ENCODE measurements around the gene SLFN14. TPM values are rescaled to one million over a fixed set of nuclear protein-coding genes. Genes with fewer than 3 reads are reported as not detected.
"Not testable (repeated sequence)": the region's sequence is repeated elsewhere in the genome, so short reads cannot be mapped to it uniquely, and the experiment has no call there.

Gene SLFN14
- total RNA-seq, 4 donors from 2014 or later = not detected

DNA sequence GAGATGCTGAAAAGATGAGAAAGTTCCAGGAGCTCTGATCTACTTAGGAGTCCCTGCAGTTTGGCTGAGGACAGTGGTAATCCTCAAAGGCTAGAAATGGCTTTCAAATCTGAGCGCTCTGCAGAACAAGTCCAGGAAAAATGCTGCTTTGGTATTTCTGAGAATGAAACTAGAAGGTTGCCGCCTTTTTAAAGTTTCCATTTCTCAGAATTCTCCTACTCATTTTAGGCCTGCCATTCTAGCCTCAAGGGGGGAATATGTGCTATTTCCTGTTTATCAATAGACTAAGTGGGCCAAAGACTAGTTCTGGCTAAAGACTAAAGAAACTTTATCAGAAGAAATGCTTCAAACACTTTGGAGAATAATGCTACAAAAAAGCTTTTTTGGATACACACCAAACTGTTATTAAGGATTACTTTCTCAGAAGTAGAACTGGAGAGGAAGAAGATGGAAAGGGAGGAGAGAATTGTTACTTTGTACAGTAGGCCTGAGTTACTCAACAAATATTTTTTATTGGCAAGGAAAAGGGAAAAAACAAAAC lies 22.9 kb downstream of the SLFN14 start, which contains the start of gene SLFN12L:
SLFN12L (minus strand) TSS at position 78 of the 541 bp plus-strand sequence. CDS start 15,314 bp downstream, outside the sequence.
- no peak for DNase-seq (ENCODE audit: low spot score)
- no peak for TF ChIP-seq CTCF (IDR thresholded peaks at IDR 0.05)
- peak; percentile 20 for ATAC-seq (ENCODE audit: low FRiP score)

DNA sequence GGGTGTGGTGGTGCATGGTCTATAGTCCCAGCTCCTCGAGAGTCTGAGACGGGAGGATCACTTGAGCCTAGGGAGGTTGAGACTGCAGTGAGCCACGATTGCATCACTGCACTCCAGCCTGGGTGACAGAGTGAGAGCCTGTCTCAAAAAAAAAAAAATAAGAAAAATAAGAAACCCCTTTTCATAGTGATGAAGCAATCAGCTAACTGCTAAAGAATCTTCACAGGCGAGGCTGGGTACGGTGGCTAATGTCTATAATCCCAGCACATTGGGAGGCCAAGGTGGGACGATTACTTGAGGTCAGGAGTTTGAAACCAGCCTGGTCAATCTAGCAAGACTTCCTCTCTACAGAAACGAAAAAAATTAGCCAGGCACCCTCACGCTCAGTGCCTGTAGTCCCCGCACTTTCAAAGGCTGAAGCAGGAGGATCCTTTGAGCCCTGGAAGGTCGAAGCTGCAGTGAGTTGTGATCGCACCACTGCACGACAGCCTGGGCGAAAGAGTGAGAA lies 23.9 kb downstream of the SLFN14 start:
- DNase-seq (ENCODE audit: low spot score) (no peak), ATAC-seq (ENCODE audit: low FRiP score) (no peak)
- TF ChIP-seq CTCF (IDR thresholded peaks at IDR 0.05) = no peak

- ATAC-seq (ENCODE audit: low FRiP score); DNase-seq (ENCODE audit: low spot score): not testable (repeated sequence)
Observed at GRCh38 chr17:35535406-35535805, 25.2 kb downstream of the SLFN14 start.

DNA sequence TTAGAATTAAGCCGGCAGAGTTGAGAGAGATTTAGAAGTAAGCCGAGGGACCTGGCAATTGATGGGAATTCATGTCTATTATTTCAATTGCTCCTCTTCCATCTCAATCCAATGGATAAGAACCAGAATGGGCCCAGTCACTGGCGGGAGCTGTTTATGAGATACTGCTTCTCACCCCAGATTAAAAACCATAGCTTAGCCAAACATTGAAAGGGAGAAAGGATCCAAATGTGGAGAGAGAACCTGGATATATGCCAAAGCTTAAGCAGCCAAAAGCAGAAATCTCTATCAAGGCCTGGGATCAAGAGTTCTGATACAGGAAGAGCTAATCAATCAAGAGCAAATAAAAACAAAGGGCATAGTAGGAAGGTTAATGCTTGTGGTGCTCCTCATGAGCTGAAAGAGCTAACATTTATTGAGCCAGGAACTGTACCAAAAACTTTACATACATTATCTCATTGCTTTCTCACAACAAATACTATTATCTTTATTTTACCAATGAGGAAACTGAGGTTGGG lies 26.0 kb downstream of the SLFN14 start:
- ATAC-seq (ENCODE audit: low FRiP score) = no peak
- TF ChIP-seq CTCF (IDR thresholded peaks at IDR 0.05) = no peak
- DNase-seq (ENCODE audit: low spot score) = no peak

GRCh38 chr17:35531160-35531559 lies 29.5 kb downstream of the SLFN14 start:
- no peak for DNase-seq (ENCODE audit: low spot score)
- ATAC-seq (ENCODE audit: low FRiP score) = no peak
- no peak for TF ChIP-seq CTCF (IDR thresholded peaks at IDR 0.05)

GRCh38 chr17:35529866-35530265 lies 30.8 kb downstream of the SLFN14 start:
- DNase-seq (ENCODE audit: low spot score) (no peak), ATAC-seq (ENCODE audit: low FRiP score) (no peak)
- TF ChIP-seq CTCF (IDR thresholded peaks at IDR 0.05) = no peak

DNA sequence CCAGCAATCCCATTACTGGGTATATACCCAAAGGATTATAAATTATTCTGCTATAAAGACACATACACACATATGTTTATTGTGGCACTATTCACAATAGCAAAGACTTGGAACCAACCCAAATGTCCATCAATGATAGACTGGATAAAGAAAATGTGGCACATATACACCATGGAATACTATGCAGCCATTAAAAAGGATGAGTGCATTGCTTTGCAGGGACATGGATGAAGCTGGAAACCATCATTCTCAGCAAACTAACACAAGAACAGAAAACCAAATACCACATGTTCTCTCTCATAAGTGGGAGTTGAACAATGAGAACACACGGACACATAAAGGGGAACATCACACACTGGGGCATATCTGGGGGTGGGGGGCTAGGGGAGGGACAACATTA lies 31.3 kb downstream of the SLFN14 start:
- ATAC-seq (ENCODE audit: low FRiP score); DNase-seq (ENCODE audit: low spot score): not testable (repeated sequence)

- DNase-seq (ENCODE audit: low spot score) (no peak), ATAC-seq (ENCODE audit: low FRiP score) (no peak)
- TF ChIP-seq CTCF (IDR thresholded peaks at IDR 0.05) = no peak
Observed at GRCh38 chr17:35523296-35523695, 37.3 kb downstream of the SLFN14 start.

- DNase-seq (ENCODE audit: low spot score); ATAC-seq (ENCODE audit: low FRiP score): not testable (repeated sequence)
Observed at GRCh38 chr17:35521654-35522256, 38.9 kb downstream of the SLFN14 start.
